Gastroesophageal sphincter (tissue), 4 donors: ENCODE measurements around the gene ARGLU1. TPM values are rescaled to one million over a fixed set of nuclear protein-coding genes. Genes with fewer than 3 reads are reported as not detected.
"Not testable (repeated sequence)": the region's sequence is repeated elsewhere in the genome, so short reads cannot be mapped to it uniquely, and the experiment has no call there.

Experiments
- ATAC-seq: fragments of 150-250 bp; one replicate; pipeline ENCODE4 v1.9.1; 2016; ENCODE audit warnings: mild to moderate bottlenecking, moderate library complexity
- H3K27ac ChIP-seq, 4 donors: fragments of 200-600 bp; sonication (generic) in 3 of 4; 1 replicate in 3 of 4; 2 replicates in 1 of 4; pipeline ENCODE4 v1.5.1; 2016 to 2019
- H3K27me3 ChIP-seq: fragments of 200-600 bp; sonication (generic); one replicate; pipeline ENCODE4 v1.5.1; 2019
- H3K36me3 ChIP-seq, 2 donors: fragments of 200-600 bp; sonication (generic); one replicate each; pipeline ENCODE4 v1.5.1; 2019; ENCODE audit warnings: control low read depth in 1 of 2
- H3K4me1 ChIP-seq, 3 donors: fragments of 200-600 bp; sonication (generic); 1 replicate in 2 of 3; 2 replicates in 1 of 3; pipeline ENCODE4 v1.5.1; 2016 to 2019; ENCODE audit warnings: control low read depth in 2 of 3
- H3K4me3 ChIP-seq, 2 donors: fragments of 200-600 bp; sonication (generic); one replicate each; pipeline ENCODE4 v1.5.1; 2019; ENCODE audit warnings: mild to moderate bottlenecking in 1 of 2, moderate library complexity in 1 of 2
- H3K9me3 ChIP-seq, 3 donors: fragments of 200-600 bp; sonication (generic); one replicate each; pipeline ENCODE4 v1.5.1; 2017 to 2019; ENCODE audit warnings: control low read depth in 2 of 3
- CTCF ChIP-seq, 4 experiments: fragments of 200-600 bp in 2 of 4; fragments of 450-650 bp in 2 of 4; sonication (generic) in 1 of 4; IDR thresholded peaks; one replicate each; pipeline ENCODE4 v1.5.1; 2017 to 2019; ENCODE audit warnings: antibody characterized with exemption in 4 of 4, mild to moderate bottlenecking in 2 of 4, moderate library complexity in 2 of 4
- EP300 ChIP-seq: sonication (generic); formaldehyde crosslinking; IDR thresholded peaks from one replicate; pipeline ENCODE4 v1.6.1; 2017; ENCODE audit warnings: antibody characterized with exemption, mild to moderate bottlenecking
- POLR2A ChIP-seq, 2 donors: fragments of 450-650 bp; IDR thresholded peaks; one replicate each; pipeline ENCODE4 v1.6.1; 2017; ENCODE audit warnings: antibody characterized with exemption in 2 of 2, mild to moderate bottlenecking in 2 of 2, moderate library complexity in 1 of 2
- POLR2AphosphoS5 ChIP-seq: sonication (generic); formaldehyde crosslinking; IDR thresholded peaks from one replicate; pipeline ENCODE4 v1.6.1; 2017; ENCODE audit warnings: antibody characterized with exemption
- WGBS, 2 donors: methylation state at CpG; one replicate each; pipeline ENCODE4 v1.1.5; 2018; ENCODE audit warnings: low coverage in 1 of 2; 5-methylcytosine and 5-hydroxymethylcytosine counted together
- total RNA-seq, 4 donors: library from RNA; depleted of rRNA; stranded (reverse); fragments of >200 nt; gene quantifications; one replicate each; pipeline ENCODE4 v1.1.0, GENCODE V29; 2016

The ARGLU1 gene
- total RNA-seq, 4 donors from 2014 or later = 25.5 to 140 (median 73.5) TPM

GRCh38 chr13:106610486-106610885, 42.5 kb upstream of the ARGLU1 start:
- no peaks in the 10 kb centered on the region for H3K27me3 ChIP-seq
- H3K27ac ChIP-seq = no peak overlapping the region
- ATAC-seq = no peak
- no peak overlapping the region for H3K4me3 ChIP-seq
- WGBS, 2 donors = 14 to 89% methylated on average over 1 of the region's 1 CpG
- no peaks in the 10 kb centered on the region for H3K4me1 ChIP-seq
- no peaks in the 10 kb centered on the region for H3K36me3 ChIP-seq
- TF ChIP-seq POLR2AphosphoS5 (no peak), EP300 (no peak), POLR2A (IDR thresholded peaks at IDR 0.05) (no peak), CTCF (IDR thresholded peaks at IDR 0.05) (no peak)
- no peaks in the 10 kb centered on the region for H3K9me3 ChIP-seq

- WGBS, 2 donors = 52% methylated on average over 5 of the region's 5 CpGs; no CpG with 5 or more reads in 1 of the 2 donors
- ATAC-seq = no peak
- H3K4me1 ChIP-seq = no peaks in the 10 kb centered on the region
Observed at GRCh38 chr13:106609116-106609515, 41.2 kb upstream of the ARGLU1 start.

GRCh38 chr13:106603546-106603945, 35.6 kb upstream of the ARGLU1 start:
- Histone ChIP-seq H3K27ac (no peak overlapping the region), H3K36me3 (no peaks in the 10 kb centered on the region), H3K9me3 (no peaks in the 10 kb centered on the region), H3K4me3 (no peak overlapping the region), H3K4me1 (peaks cover 0 to 8% (median 0%) of the 10 kb centered on the region in 3 donors), H3K27me3 (no peaks in the 10 kb centered on the region)
- TF ChIP-seq EP300 (no peak), CTCF (IDR thresholded peaks at IDR 0.05) (no peak), POLR2A (IDR thresholded peaks at IDR 0.05) (no peak), POLR2AphosphoS5 (no peak)
- WGBS, 2 donors = 56 to 63% methylated on average over 7 of the region's 7 CpGs
- ATAC-seq = no peak

More at GRCh38 chr13:106609116-106609515, 41.2 kb upstream of the ARGLU1 start:
- H3K27me3 ChIP-seq = no peaks in the 10 kb centered on the region
- no peaks in the 10 kb centered on the region for H3K9me3 ChIP-seq
- H3K27ac ChIP-seq = no peak overlapping the region
- TF ChIP-seq EP300 (no peak), POLR2A (IDR thresholded peaks at IDR 0.05) (no peak), POLR2AphosphoS5 (no peak), CTCF (IDR thresholded peaks at IDR 0.05) (no peak)
- H3K4me3 ChIP-seq = no peak overlapping the region
- H3K36me3 ChIP-seq = no peaks in the 10 kb centered on the region

- Histone ChIP-seq H3K9me3 (no peaks in the 10 kb centered on the region), H3K4me3 (no peak overlapping the region), H3K36me3 (no peaks in the 10 kb centered on the region), H3K27me3 (no peaks in the 10 kb centered on the region), H3K27ac (no peak overlapping the region), H3K4me1 (peaks cover 0 to 13% (median 0%) of the 10 kb centered on the region in 3 donors)
- TF ChIP-seq POLR2AphosphoS5 (no peak), POLR2A (IDR thresholded peaks at IDR 0.05) (no peak), CTCF (IDR thresholded peaks at IDR 0.05) (no peak)
- WGBS, 2 donors = 88 to 96% methylated on average over 3 of the region's 3 CpGs
- no peak for ATAC-seq
Observed at GRCh38 chr13:106602178-106602577, 34.2 kb upstream of the ARGLU1 start.

GRCh38 chr13:106601489-106601888, 33.6 kb upstream of the ARGLU1 start:
- Histone ChIP-seq H3K36me3 (no peaks in the 10 kb centered on the region), H3K4me3 (no peak overlapping the region), H3K27ac (no peak overlapping the region), H3K9me3 (no peaks in the 10 kb centered on the region), H3K27me3 (no peaks in the 10 kb centered on the region), H3K4me1 (peaks cover 0 to 18% (median 0%) of the 10 kb centered on the region in 3 donors)
- WGBS, 2 donors = 82% methylated on average over 6 of the region's 6 CpGs
- TF ChIP-seq POLR2AphosphoS5 = no peak
- ATAC-seq = no peak

- not testable (repeated sequence) for ATAC-seq
- 26% methylated on average over 2 of the region's 2 CpGs; no CpG with 5 or more reads in 1 of the 2 donors for WGBS, 2 donors
- peaks cover 0 to 25% (median 0%) of the 10 kb centered on the region in 3 donors for H3K4me1 ChIP-seq
Observed at GRCh38 chr13:106600798-106601135, 32.8 kb upstream of the ARGLU1 start.

More at GRCh38 chr13:106600798-106601135, 32.8 kb upstream of the ARGLU1 start:
- not testable (repeated sequence) for H3K27ac ChIP-seq, H3K27me3 ChIP-seq, H3K36me3 ChIP-seq, H3K4me3 ChIP-seq, H3K9me3 ChIP-seq
